Measurements from ENCODE around the gene CATSPERE. TPM values are rescaled to one million over a fixed set of nuclear protein-coding genes. Genes with fewer than 3 reads are reported as not detected.
"Not testable (repeated sequence)": the region's sequence is repeated elsewhere in the genome, so short reads cannot be mapped to it uniquely, and the experiment has no call there.

The CATSPERE gene
- total RNA-seq, 2 experiments from 2014 or later, result 0.25 to 0.27 TPM

GRCh38 chr1:244654108-244655038 lies 193.3 kb downstream of the CATSPERE start:
- CTCF ChIA-PET, result interaction anchor here (1.0 to 2.3 kb wide), 2 partner anchors 51 to 55 kb away, joined by 3 to 8 read pairs; no protein-coding TSS in a partner anchor
- POLR2A ChIA-PET, result interaction anchor here (1.0 kb wide), 1 partner anchor 12 kb away, joined by 3 read pairs; no protein-coding TSS in a partner anchor

- ChIA-PET POLR2A (interaction anchor here (1.0 kb wide), 1 partner anchor 11 kb away, joined by 3 read pairs; no protein-coding TSS in a partner anchor), CTCF (no interaction called here)
Measured at GRCh38 chr1:244655186-244655585, 194.1 kb downstream of the CATSPERE start.

- POLR2A ChIA-PET, result no interaction called here
- CTCF ChIA-PET, result no interaction called here
Measured at GRCh38 chr1:244657421-244657820, 196.3 kb downstream of the CATSPERE start.

- CTCF ChIA-PET, result no interaction called here
- POLR2A ChIA-PET, result no interaction called here
Measured at GRCh38 chr1:244659694-244660093, 198.6 kb downstream of the CATSPERE start.

GRCh38 chr1:244660595-244660994 lies 199.5 kb downstream of the CATSPERE start:
- POLR2A ChIA-PET, result no interaction called here
- CTCF ChIA-PET, result no interaction called here

DNA sequence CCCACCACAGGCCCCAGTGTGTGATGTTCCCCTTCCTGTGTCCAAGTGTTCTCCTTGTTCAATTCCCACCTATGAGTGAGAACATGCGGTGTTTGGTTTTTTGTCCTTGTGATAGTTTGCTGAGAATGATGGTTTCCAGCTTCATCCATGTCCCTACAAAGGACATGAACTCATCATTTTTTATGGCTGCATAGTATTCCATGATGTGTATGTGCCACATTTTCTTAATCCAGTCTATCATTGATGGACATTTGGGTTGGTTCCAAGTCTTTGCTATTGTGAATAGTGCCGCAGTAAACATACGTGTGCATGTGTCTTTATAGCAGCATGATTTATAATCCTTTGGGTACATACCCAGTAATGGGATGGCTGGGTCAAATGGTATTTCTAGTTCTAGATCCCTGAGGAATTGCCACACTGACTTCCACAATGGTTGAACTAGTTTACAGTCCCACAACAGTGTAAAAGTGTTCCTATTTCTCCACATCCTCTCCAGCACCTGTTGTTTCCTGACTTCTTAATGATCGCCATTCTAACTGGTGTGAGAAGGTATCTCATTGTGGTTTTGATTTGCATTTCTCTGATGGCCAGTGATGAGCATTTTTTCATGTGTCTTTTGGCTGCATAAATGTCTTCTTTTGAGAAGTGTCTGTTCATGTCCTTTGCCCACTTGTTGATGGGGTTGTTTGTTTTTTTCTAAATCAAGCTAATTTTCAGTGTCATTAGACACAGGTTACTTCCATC lies 200.7 kb downstream of the CATSPERE start:
- CTCF ChIA-PET, POLR2A ChIA-PET: not testable (repeated sequence)

DNA sequence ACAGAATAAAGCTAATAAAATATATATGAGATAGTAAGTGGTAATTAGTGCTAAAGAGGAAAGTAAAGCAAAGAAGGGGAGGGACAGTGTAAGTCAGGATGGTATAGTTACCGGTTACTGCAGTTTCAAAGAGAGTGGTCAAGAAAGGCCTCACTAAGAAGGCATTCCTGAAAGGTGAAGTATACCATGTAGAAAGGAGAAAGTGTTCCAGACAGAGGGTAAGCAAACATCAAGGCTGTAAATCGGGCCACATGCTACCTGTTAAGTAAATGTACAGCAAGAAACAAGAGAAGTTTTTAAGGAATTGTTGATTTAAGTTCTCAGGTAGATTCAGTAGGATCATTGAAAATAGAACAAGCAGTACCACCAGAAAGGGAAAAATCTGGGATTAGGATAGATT lies 201.5 kb downstream of the CATSPERE start:
- ChIA-PET CTCF (no interaction called here), POLR2A (no interaction called here)

- ChIA-PET CTCF (interaction anchor here (0.6 kb wide), 1 partner anchor 357 kb away, joined by 3 read pairs; no protein-coding TSS in a partner anchor), POLR2A (no interaction called here)
Measured at GRCh38 chr1:244664353-244664752, 203.3 kb downstream of the CATSPERE start.

- POLR2A ChIA-PET, result interaction anchor here (0.6 kb wide), 1 partner anchor 11 kb away, joined by 3 read pairs; no protein-coding TSS in a partner anchor
- CTCF ChIA-PET, result no interaction called here
Measured at GRCh38 chr1:244665771-244666217, 204.7 kb downstream of the CATSPERE start.

DNA sequence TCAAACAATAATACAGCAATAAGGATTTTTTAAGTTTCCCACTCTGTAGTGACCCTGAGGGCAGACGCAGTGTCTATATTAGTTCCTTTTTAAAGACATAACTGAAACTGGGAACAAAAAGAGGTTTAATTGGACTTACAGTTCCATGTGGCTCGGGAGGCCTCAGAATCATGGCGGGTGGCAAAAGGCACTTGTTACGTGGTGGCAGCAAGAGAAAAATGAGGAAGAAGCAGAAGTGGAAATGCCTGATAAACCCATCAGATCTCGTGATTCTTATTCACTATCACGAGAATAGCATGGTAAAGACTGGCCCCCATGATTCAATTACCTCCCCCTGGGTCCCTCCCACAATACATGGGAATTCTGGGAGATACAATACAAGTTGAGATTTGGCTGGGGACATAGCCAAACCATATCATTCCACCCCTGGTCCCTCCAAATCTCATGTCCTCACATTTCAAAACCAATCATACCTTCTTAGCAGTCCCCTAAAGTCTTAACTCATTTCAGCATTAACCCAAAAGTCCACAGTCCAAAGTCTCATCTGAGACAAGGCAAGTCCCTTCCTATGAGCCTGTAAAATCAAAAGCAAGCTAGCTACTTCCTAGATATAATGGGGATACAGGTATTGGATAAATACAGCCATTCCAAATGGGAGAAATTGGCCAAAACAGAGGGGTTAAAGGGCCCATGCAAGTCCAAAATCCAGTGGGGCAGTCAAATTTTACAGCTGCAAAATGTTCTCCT lies 205.8 kb downstream of the CATSPERE start:
- CTCF ChIA-PET, POLR2A ChIA-PET: not testable (repeated sequence)

GRCh38 chr1:244667797-244668196 lies 206.7 kb downstream of the CATSPERE start:
- CTCF ChIA-PET, result no interaction called here
- POLR2A ChIA-PET, result no interaction called here

GRCh38 chr1:244672946-244673682 lies 212.0 kb downstream of the CATSPERE start:
- POLR2A ChIA-PET, result no interaction called here
- CTCF ChIA-PET, result no interaction called here

DNA sequence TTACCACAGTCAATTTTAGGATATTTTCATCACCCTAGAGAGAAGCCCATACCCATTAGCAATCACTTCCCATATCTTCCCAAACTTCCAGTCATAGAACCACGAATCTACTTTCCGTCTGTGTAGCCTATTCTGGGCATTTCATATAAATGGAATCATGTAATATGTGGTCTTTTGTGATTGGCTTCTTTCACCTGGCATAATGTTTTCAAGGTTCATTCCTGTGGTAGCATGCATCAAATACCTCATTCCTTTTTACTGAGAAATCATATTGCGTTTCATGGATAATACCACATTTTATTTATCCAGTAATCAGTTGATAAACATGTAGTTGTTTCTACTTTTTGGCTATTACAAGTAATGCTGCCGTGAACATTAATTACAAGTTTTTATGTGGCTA lies 213.4 kb downstream of the CATSPERE start:
- ChIA-PET CTCF (interaction anchor here (0.7 kb wide), 1 partner anchor 23 kb away, joined by 3 read pairs; no protein-coding TSS in a partner anchor), POLR2A (no interaction called here)

GRCh38 chr1:244675167-244675566 lies 214.1 kb downstream of the CATSPERE start:
- ChIA-PET POLR2A (no interaction called here), CTCF (interaction anchor here (0.7 kb wide), 1 partner anchor 12 kb away, joined by 3 read pairs; no protein-coding TSS in a partner anchor)

DNA sequence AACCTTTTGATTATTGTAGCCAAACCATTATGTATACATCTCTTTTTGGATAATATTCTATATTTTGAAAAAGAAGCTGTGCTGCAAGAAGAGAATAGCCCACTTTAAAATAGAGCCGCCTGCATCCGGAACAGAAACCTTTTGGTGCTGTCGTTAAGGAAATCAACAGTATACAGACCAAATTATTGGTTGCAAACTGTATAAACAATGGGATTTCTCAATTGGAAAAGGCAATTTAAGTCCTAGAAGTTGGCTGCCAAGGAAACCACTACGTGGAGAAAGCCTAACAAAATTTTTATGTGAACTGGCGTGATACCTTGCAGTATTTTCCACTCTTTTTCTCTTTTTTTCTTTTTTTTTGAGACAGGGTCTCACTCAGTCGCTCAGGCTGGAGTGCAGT lies 217.6 kb downstream of the CATSPERE start:
- CTCF ChIA-PET, result no interaction called here
- POLR2A ChIA-PET, result no interaction called here

DNA sequence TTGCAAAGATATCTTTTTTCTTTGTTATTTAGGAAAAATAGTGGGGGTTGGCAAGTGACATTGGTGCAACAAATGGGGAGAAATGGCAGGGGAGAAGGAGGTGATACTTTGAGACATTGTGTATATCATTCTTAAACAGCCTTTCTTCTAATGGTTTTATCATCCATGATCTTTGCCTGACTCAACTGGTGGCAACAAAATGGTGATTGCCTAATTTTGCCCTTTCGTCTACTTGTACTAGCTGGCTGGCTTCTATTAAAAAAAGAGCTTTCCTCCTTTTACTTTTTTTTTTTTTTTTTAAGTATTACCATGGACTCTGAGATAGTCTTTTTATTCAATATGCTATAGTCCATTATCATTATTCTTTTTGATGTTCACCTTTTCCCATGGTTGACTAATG lies 219.6 kb downstream of the CATSPERE start:
- ChIA-PET CTCF (no interaction called here), POLR2A (no interaction called here)

DNA sequence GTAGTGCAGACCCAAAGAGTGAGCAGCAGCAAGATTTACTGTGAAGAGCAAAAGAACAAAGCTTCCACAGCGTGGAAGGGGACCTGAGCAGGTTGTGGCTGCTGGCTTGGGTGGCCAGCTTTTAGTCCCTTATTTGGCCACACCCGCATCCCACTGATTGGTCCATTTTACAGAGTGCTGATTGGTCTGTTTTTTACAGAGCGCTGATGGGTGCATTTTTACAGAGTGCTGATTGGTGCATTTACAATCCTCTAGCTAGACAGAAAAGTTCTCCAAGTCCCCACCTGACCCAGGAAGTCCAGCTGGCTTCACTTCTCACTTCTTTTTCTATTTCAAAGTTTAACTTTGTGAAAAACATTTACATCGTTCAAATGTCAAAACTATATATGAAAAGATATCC lies 221.0 kb downstream of the CATSPERE start:
- CTCF ChIA-PET, result not testable (repeated sequence)

More for the DNA sequence above, 221.0 kb downstream of the CATSPERE start:
- POLR2A ChIA-PET, result not testable (repeated sequence)

All from activated CD8-positive, alpha-beta memory T cell treated with anti-CD3 and anti-CD28 coated beads for 36 hours (primary cell).